ENCODE data around the gene CHPF. TPM values are rescaled to one million over a fixed set of nuclear protein-coding genes. Genes with fewer than 3 reads are reported as not detected.

CHPF gene
- total RNA-seq, 1 donor from 2014 or later = 27.1 TPM

DNA sequence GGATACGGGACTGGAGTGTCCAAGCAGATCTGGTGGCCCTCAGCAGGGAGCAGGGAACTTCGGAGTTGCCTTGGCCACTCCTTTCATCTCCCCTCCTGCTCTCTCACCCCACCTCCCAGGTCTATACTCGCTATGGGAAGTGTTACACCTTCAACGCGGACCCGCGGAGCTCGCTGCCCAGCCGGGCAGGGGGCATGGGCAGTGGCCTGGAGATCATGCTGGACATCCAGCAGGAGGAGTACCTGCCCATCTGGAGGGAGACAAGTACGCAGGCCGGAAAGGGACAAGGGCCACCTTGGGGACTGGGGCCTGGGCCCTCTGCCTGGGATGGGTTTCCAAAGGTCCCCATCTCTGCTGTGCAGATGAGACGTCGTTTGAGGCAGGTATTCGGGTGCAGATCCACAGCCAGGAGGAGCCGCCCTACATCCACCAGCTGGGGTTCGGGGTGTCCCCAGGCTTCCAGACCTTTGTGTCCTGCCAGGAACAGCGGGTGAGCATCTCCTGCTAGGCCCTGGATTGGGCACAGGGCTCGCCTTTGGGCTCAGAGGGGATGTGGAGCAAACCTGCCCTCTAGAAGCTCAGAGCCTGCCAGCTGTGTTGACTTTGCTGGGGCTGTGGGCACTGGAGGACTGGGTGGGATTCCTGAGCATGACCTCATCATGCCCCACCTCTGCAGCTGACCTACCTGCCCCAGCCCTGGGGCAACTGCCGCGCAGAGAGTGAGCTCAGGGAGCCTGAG, 11.8 kb downstream of the CHPF start:
- no peak for ATAC-seq

DNA sequence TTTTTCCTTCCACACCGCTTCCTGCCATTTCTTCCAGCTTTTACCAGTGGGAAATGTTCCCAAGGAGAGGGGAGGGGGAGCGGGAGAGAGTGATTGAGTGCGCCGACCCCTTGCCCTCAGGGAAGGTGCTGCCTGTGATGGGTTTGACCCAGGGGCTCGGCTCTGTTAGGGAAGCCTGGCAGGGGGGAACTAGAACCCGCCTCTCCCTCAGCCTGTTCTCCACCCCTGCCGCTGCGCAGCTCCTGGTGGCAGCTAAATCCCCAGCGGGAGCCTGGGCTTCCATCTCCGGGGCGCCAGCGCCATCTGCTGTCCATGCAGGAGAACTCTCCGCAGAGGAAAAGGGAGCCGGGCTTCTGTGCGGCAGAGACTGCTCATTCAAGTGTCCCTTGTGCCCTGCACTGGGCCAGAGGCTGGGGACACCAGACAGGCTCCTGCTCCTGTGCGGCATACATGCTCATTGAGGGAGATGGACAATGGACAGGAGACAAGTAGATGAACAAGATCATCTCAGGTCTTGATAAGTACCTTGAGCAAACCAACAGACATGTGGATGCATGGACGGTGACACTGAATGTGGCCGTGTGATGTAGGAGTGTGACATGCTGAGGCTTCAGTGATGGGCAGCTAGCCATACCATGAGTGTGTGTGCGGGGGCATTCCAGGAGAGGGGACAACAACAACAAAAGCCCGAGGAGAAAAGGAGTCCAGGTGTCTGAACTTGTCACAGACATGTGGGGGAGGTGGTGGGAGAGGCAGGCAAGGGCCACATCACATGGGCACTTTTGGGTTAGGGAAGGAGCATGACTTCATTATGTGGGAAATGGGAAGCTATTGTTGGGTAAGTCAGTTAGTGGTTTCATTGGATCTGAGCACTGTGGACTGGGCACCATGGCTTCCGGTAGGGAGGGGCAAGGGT, 13.3 kb downstream of the CHPF start:
- ATAC-seq = peak; percentile 88

DNA sequence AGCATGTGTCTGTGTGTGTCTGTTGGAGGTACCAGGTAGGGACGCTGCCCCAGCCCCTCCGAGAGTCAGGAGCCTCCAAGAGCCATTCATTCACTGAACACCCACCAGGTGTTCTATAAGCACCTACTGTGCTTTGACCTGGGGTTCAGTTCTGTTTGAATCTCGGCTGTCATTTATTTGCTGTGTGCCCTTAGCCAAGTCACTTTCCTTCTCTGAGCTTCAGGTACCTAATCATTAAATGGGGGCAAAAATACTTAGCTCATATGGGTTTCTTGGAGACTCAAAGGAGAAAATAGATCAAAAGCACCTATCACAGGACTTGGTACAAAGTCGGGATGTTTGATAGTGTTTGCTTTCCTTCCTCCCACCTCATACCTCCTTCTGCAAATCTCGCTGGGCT, 16.1 kb downstream of the CHPF start:
- no peak for ATAC-seq

DNA sequence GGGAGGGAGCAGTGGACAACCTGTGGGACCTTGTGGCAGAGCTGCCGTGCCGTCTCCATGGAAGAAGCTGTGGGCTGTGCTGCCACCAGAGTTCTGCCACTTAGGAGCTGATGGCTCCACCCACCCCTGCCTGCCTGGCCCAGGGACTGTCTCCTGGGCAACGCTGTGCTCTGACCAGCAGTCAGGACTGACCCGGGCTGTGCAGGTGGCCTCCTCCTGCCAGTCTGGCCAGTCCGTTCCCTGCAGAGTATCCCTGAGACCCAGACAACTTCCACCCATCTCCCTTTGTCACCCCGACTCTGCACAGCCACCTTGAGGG, 16.6 kb downstream of the CHPF start:
- ATAC-seq = no peak

DNA sequence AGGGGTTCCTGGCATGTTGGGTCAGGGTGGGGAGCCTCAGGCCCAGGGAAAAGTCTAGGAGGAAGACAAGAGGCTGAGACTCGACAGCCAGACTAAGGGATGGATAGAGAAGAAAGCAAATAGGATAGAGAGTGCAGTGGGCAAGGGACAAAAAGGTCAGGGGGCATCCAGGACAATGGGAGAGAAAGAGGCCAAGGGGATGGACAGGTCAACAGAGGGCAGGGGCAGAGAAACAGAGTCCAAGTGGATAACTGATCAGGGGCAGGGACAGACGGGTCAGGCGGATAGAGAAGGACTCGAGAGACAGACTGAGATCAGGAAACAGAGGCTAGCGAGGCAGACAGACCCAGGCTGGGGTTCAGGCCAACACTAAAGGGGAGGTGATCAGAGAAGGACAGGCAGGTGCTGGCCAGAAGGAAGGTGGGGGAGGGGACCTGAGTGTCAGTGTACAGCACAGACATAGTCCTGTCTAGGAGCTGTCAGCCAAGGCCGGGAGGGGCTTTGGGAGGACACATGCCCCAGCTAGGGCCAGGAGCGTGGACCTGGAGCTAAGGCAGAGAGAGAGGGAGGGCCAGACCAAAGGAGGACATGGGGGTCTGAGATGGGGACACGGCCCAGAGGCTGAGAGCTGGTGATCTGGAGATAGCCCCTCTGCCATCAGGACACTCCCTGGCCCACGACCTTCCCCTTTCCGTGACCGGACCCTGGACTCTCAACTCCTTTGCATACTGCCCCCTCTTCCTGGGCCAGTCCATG, 17.1 kb downstream of the CHPF start:
- no peak for ATAC-seq

DNA sequence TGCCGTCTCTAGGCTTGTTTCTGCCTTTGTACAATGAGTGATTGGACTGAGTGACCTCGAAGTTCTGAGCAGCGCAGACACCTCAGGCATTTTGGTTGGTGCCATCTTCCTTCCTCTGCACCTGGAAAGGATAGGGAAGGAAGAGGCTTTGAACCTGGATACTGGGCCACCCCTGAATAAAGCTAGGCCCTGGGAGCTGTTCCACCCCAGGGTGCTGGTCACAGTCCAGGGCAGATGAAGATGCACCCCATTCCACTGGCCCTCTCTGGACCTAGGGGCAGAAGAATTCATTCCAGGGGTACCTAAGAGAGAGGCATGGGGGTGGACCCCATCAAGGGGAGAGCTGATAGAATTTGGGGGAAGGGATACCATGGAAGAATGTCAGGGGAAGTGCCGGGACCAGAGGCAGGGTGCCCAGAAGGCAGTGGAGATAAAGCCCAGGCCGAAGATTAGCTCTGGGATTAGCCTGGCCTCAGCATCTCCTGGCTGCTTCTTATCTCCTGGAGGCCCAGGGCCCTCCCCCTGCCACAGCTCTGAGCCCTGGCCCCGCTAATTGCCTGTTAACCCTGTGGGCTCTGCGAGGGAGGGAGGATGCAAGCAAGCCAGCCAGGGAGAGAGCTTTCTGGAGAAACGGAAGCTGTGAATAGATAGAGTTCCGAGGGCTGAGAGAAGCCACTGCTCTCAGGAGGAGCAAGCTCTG, 17.9 kb downstream of the CHPF start:
- no peak for ATAC-seq

DNA sequence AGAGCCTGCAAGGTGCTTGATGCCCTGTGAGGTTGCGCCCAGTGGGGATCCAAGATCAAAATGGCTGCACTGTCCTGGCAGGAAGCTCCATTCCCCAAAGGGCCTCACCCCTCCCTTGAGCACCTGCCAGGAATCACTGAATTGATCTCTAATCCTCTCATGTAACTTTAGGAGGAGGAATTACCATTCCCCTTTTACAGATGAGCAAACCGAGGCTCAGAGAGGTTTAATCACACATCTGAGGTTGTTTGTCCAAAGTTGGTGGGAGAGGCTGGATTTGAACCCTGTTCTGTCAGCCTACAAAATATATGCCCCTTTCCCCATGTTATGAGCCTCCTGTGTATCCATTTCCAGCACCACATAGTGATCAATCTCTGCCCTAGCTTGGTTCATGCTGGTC, 18.8 kb downstream of the CHPF start:
- no peak for ATAC-seq

DNA sequence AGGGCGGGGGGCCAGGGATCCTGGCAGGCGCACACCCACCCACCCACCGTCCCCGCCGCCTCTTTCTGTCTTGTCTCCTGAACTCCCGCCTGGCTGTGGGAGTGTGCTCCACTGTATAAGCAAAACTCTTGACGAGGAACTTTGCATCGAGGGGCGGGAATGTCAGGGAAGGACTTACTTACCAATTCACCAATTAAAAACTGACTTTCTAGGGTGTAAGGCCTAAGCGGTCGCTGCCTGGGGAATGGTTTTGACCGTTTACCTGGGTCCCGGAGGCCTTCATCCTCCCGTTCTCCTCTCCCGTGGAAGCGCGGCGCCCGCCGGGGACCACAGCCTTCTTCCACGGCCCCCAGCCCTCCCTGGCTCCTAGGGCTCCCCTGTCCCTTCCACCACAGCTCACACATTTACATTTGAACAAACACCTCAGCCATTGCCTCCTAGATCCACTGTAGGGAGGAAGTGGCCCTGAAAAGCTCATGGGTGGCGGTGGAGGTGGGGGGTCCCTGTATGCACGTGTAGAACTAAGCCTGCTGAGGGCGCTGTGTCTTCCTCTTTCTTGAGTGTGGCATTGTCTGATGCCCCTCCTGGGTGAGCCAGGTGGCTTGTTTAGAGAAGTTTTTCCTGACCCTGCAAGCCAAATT, 20.5 kb downstream of the CHPF start:
- no peak for ATAC-seq

DNA sequence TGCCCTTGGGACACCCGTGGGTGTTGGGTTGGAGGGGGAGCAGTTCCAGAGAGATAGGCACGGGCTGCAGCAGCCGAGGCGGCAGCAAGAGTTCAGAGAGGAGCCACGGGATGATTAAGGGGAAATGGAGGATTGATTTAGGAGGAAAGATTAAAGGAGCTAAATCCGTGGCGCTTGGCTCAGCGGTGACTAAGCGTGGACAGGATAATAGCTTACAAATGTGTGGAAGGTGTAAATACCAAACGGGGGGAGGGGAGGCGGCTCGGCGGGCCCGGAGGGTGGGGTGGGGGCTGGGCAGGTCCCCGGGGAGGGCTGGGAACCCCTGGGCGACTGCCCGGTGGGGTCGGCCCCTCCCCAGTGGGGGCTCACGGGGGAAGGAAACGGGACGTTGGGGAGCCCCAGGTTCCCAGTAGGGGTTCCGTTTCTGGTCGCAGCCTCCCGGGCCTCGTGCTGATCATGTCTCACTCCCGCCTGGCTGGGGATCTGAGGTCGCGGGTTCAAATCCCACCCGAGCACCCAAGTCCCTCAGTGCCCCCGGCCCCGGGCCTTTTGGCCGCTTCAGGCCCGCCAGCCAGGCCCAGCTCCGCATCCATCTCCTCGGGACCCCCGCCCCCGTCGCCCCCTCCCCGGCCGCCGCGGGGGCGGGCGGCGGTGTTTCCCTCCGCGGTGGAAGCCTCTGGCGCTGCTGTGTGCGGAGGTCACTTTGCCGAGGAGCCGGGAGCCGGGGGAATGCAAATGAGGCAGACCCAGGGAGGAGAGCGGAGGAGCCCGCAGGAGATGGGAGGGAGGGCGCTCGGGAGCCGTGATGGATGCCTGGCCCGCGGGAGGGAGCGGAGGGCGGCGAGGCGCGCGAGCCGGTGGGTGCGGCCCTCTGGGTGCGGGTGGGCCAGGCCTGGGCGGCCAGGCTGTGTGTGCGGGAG, 21.2 kb downstream of the CHPF start:
- ATAC-seq = peak; percentile 66

DNA sequence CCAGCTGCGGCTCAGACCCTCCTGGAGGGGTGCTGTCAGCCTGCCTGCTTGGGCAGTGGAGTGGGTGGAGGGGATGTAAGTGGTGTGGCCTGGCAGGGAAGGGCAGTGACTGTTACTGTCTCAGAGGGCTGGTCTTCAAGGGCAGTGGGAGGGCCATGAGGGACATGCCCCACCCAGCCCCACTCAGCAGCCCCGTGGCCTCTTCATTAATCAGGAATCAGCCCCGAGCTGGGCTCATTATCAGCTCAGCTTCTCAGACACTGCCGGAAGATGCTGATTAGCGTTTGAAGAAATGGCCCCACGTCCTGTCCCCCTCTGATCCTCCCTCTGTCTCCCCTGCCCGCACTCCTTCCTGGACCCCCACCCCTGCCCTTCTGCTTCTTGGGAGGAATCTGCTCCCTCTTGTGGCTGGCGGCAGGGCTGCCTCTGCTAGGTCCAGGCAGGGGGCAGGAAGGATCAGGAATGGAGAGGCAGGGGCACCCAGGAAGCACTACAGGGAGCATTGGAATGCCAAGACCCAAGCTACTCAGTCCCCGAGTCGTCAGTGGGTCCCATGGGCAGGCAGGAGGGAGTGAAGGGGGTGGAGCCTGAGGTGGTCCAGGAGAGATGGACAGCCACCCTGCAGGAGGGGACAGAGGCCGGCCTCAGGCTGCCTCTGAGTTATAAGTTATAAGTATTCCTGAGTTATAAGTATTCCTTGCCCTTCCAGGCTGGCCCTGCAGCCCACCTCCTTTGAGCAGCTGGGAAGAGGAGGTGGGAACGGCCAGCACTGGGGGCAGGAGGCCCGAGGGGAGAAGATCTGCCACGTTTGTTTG, 22.3 kb downstream of the CHPF start:
- ATAC-seq = no peak

DNA sequence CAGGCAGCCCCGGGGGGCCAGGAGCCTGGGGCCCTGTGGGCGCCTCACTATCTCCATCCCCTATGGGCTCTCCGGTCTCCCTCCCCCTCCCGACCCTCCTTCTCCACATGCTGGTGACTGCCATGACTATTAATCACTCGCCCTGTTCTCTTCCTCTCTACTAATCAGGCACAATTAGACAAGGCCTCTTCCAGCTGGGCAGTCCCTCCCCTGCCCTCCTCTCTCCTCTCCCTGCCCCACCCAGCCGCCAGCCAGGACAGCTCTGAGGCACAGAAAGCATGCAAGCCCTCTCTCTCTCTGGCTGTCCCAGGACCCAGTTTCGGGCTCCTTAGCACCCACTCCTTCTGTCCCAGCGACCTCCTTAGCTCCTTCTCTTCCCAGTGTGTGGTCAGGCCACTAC, 23.5 kb downstream of the CHPF start:
- ATAC-seq = no peak

DNA sequence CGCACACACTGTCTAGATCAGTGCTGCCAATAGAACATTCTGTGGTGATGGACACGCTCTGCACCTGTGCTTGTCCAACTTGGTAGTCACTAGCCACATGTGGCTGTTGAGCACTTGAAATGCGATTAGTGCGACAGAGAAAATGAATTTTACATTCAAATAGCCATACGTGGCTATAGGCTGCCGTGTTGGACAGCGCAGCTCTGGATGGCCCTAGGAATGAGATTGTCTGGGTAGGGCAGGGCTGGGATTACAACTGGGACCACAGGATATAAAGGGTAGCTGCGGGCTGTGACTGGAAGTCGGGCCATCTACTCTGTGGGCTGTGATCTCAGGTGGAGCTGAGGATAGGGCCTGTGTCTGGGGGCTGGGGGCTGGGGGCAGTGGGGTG, 24.1 kb downstream of the CHPF start:
- no peak for ATAC-seq

DNA sequence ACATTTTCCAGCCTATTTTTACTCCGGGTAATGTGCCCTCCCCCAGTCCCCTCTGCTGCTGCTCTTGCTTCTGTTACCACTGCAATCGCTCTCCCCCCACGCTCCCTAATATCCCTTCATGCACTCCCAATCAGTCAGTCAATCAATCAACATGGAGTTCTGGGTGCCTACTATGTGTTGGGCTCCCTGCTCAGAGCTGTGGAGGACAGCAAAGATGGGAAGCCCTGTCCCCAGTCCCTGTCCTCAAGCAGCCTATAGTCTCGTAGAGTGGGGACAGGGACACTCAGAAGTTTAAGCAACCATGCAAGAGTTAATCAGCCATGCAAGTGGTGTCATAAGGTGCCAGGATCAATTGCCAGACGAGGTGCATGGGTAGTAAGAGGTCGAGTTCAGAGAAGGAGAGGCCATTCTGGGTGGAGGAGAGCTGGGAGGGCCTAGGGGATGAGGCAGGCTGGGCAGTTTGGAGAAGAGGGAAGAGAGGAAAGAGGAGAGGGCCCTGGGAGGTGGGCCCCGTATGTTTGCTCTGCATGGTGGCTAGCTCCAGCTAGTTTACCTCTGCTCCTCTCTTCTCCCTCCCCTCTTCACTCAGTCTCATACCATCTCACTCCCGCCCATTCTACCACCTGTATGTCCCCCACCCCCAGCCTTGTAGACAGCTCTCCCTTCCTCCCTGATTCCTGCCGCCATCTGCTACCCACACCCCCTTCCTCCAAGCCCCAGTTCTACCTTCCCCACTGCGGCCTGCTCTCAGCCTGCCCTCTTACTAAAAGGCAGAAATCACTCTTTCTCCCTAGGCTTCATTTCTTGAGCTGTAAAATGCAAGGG, 25.4 kb downstream of the CHPF start:
- no peak for ATAC-seq

DNA sequence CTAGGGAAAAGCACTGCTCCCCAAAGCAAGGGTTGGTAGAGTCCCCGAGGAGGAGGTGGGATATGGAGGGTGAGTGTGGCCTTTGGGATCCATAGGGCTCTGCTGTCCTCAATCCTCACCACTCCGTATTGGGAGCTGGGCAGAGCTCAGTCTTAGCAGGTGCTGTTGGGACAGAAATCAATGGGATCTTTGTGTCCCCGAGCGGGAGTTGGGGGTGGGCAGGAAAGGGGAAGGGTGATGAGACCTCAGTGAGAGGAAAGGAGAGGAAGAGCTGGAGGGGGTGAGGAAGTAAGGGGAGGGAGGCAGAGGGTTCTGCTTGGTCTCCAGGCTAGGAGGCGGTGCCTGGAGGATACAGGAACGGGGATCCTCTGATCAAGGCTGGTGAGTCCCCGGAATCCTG, 26.7 kb downstream of the CHPF start:
- no peak for ATAC-seq

DNA sequence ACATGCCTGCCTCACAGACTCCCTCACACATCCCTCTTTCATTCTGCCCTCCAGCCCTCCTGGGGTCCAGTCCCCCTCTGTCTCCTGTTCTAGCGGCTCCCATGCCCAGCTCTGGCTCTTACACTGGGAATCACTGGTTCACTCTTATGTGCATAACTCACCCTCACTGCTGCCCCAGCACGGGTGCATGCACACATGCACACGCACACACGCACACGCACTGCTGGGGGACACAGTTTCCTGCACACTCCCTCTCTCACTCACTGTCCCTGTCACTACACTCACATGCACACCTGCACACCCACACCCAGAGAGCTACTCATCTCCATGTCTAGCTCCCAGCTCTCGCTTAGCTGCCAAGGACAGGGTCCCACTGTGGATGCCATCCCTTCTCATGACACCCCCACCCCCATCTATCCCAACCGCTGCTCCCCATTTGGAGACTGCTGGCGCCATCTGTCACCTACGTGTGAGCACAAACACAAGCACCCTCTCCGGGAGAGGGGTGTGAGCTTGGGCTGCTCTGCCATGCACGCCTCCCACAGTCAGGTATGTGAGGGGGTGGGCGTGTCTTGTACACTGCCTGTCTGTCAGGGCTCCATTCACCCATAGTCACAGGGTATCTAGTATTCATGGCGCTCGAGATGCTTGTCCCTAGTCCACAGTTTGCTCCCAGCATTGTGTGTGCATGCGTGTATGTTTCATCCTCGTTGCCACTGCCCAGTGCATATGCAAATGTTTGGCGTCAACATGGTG, 27.6 kb downstream of the CHPF start:
- no peak for ATAC-seq

DNA sequence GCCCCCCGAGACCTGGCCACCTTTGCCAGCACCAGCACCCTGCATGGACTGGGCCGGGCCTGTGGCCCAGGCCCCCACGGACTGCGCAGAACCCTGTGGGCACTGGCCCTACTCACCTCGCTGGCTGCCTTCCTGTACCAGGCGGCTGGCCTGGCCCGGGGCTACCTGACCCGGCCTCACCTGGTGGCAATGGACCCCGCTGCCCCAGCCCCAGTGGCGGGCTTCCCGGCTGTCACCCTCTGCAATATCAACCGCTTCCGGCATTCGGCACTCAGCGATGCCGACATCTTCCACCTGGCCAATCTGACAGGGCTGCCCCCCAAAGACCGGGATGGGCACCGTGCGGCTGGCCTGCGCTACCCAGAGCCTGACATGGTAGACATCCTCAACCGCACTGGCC, 28.8 kb downstream of the CHPF start:
- no peak for ATAC-seq

DNA sequence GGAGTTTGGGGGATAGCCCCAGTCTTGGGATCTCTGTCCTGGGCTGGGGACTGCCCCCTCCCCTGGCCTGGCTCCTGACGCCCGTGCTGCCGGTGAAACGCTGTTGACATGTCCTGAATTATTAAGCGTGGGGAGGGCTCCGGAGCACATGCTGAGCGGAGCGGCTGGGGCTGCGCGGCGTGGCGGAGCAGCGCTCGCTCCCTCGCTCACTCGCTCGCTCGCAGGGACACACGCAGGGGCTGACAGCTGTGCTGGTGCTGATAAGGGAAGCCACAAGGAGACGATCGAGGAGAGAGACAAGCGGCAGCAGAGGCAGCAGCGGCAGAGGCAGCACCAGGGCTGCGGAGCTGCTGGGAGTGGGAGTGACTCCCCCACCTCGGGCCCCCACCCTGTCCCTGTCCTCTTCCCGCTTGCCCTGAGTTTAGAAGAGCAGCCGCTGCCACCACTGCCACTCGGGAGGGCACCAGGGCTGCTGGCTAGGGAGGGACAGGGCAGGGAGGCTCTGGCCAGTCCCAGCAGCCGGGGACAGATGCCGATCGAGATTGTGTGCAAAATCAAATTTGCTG, 29.3 kb downstream of the CHPF start, which contains the start of gene ASIC4:
Gene ASIC4, plus strand, starts transcription at position 287 of the 566 bp plus-strand sequence. Its CDS starts 243 bp downstream, at position 530.
- ATAC-seq = no peak

DNA sequence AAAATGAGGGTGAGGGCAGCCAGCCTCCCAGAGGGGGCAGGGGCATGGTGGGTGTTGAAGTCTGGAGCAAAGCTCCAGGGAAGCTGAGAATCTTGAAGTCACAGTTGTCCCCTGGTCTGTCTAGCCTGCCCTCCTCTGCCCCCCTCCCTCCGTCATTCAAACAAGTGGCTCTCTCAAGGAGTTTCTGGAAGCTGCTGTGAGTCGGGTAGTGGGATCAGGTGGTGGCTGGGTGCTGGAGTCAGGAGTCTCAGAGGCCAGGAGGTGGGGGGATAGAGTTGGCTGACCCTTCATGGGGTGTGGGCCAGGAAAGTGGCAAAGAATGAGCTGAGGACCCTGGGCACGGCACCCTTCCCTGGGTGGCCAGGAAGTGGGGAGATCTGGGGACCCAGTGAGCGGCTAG, 29.8 kb downstream of the CHPF start:
- no peak for ATAC-seq
